ENCODE measurements around the gene LEFTY1. TPM values are rescaled to one million over a fixed set of nuclear protein-coding genes. Genes with fewer than 3 reads are reported as not detected.
"Not testable (repeated sequence)": the region's sequence is repeated elsewhere in the genome, so short reads cannot be mapped to it uniquely, and the experiment has no call there.

The LEFTY1 gene
- total RNA-seq, 1 donor from 2014 or later = not detected

DNA sequence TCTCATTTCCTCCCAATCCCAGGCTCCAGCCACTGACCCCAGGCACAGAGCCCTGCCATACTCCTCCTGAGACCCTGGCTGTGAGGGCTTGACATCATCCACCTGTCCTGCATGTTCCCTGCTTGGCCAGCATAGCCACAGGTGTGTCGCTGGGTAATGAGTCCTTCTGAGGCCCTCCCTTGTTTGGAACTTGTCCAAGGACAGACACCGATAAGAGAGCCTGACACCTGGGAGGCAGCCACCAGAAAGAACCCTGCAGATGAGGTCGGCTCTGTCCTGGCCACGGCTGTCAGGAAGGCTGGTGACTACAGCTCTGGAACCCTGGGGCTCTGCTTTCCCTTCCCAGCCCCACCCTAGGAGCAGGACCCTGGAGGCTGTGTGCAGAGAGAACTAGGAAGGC lies 41.3 kb downstream of the LEFTY1 start:
- ATAC-seq = no peak

DNA sequence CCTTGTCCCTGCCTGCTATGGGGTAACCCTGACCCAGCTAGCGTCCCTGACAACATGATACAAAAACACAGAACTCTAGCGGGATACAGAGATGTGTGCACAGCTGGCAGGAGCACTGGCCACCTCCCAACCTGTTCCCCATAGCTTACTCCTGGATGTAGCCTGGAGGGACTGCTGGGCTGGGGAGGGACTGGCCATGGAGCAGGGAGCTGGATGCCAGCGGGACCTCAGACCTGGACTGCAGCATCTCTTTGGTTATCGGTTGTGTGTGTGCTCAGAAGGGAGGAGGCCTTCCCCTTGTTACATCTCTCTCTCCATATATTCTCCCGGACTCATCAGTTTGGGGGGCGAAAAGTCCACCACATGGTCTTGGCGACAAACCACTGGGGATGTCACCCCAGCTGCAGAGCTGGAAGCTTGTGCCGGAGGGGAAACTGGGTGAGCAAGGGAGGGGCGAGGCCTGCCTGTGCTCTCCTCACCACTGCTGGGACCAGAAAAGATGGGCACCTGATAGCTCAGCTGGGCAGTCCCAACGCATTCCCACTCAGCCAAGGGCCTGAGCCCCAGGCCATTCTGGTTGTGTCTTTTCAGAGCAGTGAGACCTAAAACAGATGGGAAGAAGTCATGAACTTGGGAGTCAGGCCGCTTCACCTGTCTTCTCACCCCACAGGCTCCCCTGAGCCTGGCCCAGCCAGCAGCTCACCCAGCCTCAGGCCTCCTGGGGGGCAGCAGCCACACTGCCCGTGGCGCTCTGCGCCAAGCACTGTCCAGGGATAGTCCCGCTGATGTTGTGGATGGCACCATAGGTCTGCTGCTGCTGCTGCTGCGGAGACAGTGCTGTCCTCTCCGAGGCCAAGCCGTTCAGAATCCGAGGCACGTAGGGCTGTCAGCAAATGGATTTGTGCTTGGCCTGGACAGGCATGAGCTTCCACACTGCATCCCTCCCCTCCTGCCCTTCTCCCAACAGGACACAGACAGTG lies 42.3 kb downstream of the LEFTY1 start:
- ATAC-seq = no peak

GRCh38 chr1:225845571-225846259 lies 43.2 kb downstream of the LEFTY1 start:
- ATAC-seq = peak; percentile 86

DNA sequence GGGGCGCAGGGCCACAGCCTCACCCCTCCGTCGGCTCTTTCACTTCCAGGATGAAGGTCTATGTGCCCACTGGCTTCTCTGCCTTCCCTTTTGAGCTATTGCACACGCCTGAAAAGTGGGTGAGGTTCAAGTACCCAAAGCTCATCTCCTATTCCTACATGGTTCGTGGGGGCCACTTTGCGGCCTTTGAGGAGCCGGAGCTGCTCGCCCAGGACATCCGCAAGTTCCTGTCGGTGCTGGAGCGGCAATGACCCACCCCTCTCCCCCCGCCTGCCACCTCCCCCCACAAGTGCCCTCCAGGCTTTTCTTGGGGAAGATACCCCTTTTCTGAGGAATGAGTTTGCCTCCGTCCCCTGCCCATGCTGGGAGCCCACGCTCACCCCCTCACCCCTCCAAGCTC lies 43.8 kb downstream of the LEFTY1 start:
- ATAC-seq = no peak

DNA sequence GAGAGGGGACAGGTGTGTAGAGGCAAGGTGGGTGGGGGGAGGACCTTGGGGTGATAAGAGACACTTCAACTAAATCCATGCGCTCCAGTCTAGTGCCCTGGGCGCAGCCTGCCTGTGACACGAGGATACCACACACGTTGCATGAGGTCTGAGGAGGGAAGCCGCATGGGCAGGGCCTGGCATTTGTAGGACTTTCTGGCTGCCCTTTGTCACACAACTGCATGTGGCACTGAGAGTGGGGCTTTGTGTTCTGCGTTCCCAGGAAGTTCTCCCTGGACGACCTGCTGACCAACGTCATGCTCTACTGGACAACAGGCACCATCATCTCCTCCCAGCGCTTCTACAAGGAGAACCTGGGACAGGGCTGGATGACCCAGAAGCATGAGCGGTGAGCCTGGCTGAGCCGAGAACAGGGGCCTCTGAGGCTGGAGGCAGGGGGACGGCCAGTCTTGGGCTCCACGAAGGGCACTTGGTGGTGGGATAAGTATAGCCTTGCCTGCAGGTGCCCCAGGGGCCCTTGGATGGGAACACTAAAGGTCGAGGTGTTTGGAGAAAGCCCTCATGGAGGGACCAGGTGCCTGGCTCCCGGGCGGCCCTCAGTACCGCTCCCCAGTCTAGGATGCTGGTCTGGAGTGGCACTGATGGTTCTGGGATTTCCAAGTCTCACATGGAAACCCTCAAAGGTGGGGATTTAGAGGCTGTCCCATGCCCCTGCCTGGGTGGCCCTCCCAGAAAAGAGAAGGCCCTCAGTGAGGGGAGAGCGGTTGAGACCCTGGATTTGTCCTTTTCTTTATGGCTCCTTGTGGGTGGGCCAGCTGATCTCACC lies 44.5 kb downstream of the LEFTY1 start:
- ATAC-seq = no peak

DNA sequence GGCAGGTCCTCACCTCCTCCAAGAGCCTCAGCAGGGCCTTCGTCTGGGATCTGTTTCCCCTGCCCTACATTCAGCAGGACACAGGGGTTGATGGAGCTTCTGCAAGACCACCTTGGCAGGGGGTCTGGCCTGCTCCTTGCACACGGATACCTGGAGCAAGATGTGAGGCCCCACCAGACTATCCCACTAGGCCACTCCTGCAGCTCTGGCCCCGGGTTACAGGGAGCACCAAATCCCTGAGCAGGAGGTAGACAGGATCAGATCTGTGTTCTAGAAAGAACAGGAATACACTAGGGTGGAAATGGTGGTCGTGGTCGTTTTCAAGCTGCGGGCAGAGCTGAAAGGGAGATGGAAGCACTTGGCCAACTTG lies 45.5 kb downstream of the LEFTY1 start:
- ATAC-seq = no peak

DNA sequence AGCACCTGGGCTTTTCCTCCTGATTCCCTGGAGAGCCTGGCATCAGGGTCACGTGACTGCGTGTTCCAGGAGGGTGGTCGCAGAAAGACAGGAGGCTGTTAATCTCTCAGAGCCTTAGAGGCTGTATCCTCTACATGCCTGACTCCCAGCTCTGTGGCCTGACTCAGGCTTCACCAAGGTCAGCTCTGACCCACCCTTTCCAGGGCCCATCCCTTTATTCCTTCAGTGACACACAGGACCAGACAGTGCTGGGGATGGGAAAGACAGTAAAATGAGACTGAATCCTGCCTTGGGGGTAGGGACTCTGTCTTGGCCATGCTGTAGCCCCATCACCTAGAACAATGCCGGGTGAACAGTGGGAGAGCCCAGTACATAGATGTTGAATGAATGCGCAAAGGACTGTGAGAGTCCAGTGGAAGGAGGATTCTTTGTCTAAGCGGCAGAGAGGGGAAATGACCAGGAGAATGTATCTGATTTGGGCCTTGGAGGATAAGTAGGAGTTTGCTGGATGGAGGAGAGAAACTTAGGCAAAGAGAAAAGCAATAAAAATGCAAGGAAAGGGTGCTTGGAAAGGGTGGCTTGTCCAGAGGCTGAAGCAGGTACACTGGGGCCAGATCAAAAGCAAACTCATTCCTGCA lies 46.0 kb downstream of the LEFTY1 start:
- ATAC-seq = no peak

- no peak for ATAC-seq
Observed at GRCh38 chr1:225842074-225842473, 46.9 kb downstream of the LEFTY1 start.

- ATAC-seq = no peak
Observed at GRCh38 chr1:225840713-225841112, 48.2 kb downstream of the LEFTY1 start.

GRCh38 chr1:225840223-225840610 lies 48.7 kb downstream of the LEFTY1 start:
- ATAC-seq = no peak

GRCh38 chr1:225838793-225839192 lies 50.2 kb downstream of the LEFTY1 start:
- no peak for ATAC-seq

- not testable (repeated sequence) for ATAC-seq
Observed at GRCh38 chr1:225836296-225836695, 52.6 kb downstream of the LEFTY1 start.

Other genes with a start within 250 kb of the LEFTY1 start
- 41.0 TPM for gene ENAH, start 236.0 kb downstream of the LEFTY1 start, total RNA-seq
- gene SRP9, start 111.3 kb downstream of the LEFTY1 start, total RNA-seq = 156 TPM
- 89.7 TPM for gene EPHX1, start 79.0 kb downstream of the LEFTY1 start, total RNA-seq
- 23.0 TPM for gene TMEM63A, start 6.8 kb downstream of the LEFTY1 start, total RNA-seq
- gene PYCR2, start 35.1 kb upstream of the LEFTY1 start, total RNA-seq = 25.7 TPM
- not detected for gene LEFTY2, start 52.1 kb upstream of the LEFTY1 start, total RNA-seq
- gene SDE2, start 110.2 kb upstream of the LEFTY1 start, total RNA-seq = 9.5 TPM
- 457 TPM for gene H3-3A, start 173.6 kb upstream of the LEFTY1 start, total RNA-seq